GM23338 (cell line): Measurements from ENCODE around the gene SIRPB1. TPM values are rescaled to one million over a fixed set of nuclear protein-coding genes. Genes with fewer than 3 reads are reported as not detected.

Source experiments
- ATAC-seq: fragments of 200-7000 bp; cut with Tn5 transposase; 3 replicates; pipeline ENCODE4 v1.9.1; 2020
- DNase-seq: peaks from one replicate; pipeline ENCODE4 v3.0.0-alpha.2; 2015; ENCODE audit warnings: low spot score
- H2AFZ ChIP-seq: fragments of 200-600 bp; sonication (generic); 2 replicates; pipeline ENCODE4 v1.8.0; 2016; ENCODE audit warnings: antibody characterized with exemption, mild to moderate bottlenecking, moderate library complexity
- H3F3A ChIP-seq: fragments of 200-600 bp; sonication (generic); replicated peaks from 2 replicates; pipeline ENCODE4 v1.8.0; 2017; ENCODE audit warnings: antibody characterized with exemption, mixed run types, low read depth
- H3K27ac ChIP-seq: fragments of 200-600 bp; sonication (generic); 2 replicates; pipeline ENCODE4 v1.6.1; 2016; ENCODE audit warnings: low read depth
- H3K27me3 ChIP-seq: fragments of 200-600 bp; sonication (generic); 2 replicates; pipeline ENCODE4 v1.8.0; 2016; ENCODE audit warnings: mild to moderate bottlenecking, mixed run types, moderate library complexity; ENCODE audit not compliant: insufficient read depth
- H3K36me3 ChIP-seq: fragments of 200-600 bp; sonication (generic); 2 replicates; pipeline ENCODE4 v1.8.0; 2016; ENCODE audit warnings: mild to moderate bottlenecking; ENCODE audit not compliant: insufficient read depth
- H3K4me1 ChIP-seq: fragments of 200-600 bp; sonication (generic); 2 replicates; pipeline ENCODE4 v1.8.0; 2016; ENCODE audit warnings: mild to moderate bottlenecking, moderate library complexity; ENCODE audit not compliant: insufficient read depth
- H3K4me2 ChIP-seq: fragments of 200-600 bp; sonication (generic); 2 replicates; pipeline ENCODE4 v1.7.1; 2017; ENCODE audit warnings: mixed run types
- H3K4me3 ChIP-seq: fragments of 200-600 bp; sonication (generic); 2 replicates; pipeline ENCODE4 v1.6.1; 2016; ENCODE audit warnings: mixed run types
- H3K79me2 ChIP-seq: fragments of 200-600 bp; sonication (generic); replicated peaks from 2 replicates; pipeline ENCODE4 v1.8.0; 2017; ENCODE audit warnings: mild to moderate bottlenecking; ENCODE audit not compliant: insufficient read depth
- H3K9me2 ChIP-seq: fragments of 200-600 bp; sonication (generic); 2 replicates; pipeline ENCODE4 v1.8.0; 2017; ENCODE audit not compliant: insufficient read depth
- H4K20me1 ChIP-seq: fragments of 200-600 bp; sonication (generic); replicated peaks from 2 replicates; pipeline ENCODE4 v1.8.0; 2017; ENCODE audit warnings: mild to moderate bottlenecking; ENCODE audit not compliant: insufficient read depth
- H3K27ac Mint-ChIP-seq: 2 replicates; pipeline ENCODE4 v1.8.0; 2020; ENCODE audit warnings: inconsistent platforms, mild to moderate bottlenecking, moderate library complexity, mixed read lengths
- H3K27me3 Mint-ChIP-seq: 3 replicates; pipeline ENCODE4 v1.8.0; 2022; ENCODE audit warnings: low read depth, mild to moderate bottlenecking, moderate library complexity, mixed read lengths, inconsistent platforms; ENCODE audit not compliant: insufficient read depth, poor library complexity
- H3K36me3 Mint-ChIP-seq: 3 replicates; pipeline ENCODE4 v1.8.0; 2021; ENCODE audit warnings: low read depth, mild to moderate bottlenecking, inconsistent platforms, moderate library complexity, mixed read lengths
- H3K4me1 Mint-ChIP-seq: 3 replicates; pipeline ENCODE4 v1.8.0; 2020; ENCODE audit warnings: mild to moderate bottlenecking, inconsistent platforms, mixed read lengths
- H3K4me3 Mint-ChIP-seq: 3 replicates; pipeline ENCODE4 v1.8.0; 2021; ENCODE audit warnings: moderate library complexity, mild to moderate bottlenecking, inconsistent platforms, mixed read lengths
- H3K9me3 Mint-ChIP-seq: 3 replicates; pipeline ENCODE4 v1.8.0; 2020; ENCODE audit warnings: moderate library complexity, mild to moderate bottlenecking, inconsistent platforms, mixed read lengths
- EZH2phosphoT487 ChIP-seq: fragments of 200-600 bp; sonication (generic); IDR thresholded peaks from one replicate; pipeline ENCODE4 v1.8.1; 2018; ENCODE audit warnings: antibody characterized with exemption; ENCODE audit not compliant: unreplicated experiment
- NANOG ChIP-seq: IDR thresholded peaks from 2 replicates; pipeline ENCODE4 v1.6.1; 2016; ENCODE audit warnings: antibody characterized with exemption, borderline replicate concordance
- POLR2AphosphoS5 ChIP-seq: IDR thresholded peaks from 2 replicates; pipeline ENCODE4 v1.6.1; 2016; ENCODE audit warnings: antibody characterized with exemption, low read depth
- ZNF114 ChIP-seq: fragments of 250-450 bp; sonication (Bioruptor Pico); IDR thresholded peaks from 2 replicates; pipeline ENCODE4 v1.5.0; 2020; ENCODE audit warnings: mild to moderate bottlenecking, moderate library complexity
- ZNF331 ChIP-seq: fragments of 250-450 bp; sonication (Bioruptor Pico); IDR thresholded peaks from 2 replicates; pipeline ENCODE4 v1.5.0; 2020; ENCODE audit warnings: low read depth, mild to moderate bottlenecking, moderate library complexity
- polyA plus RNA-seq: library from polyadenylated mRNA; unstranded; fragments of >200 nt; fragmentation: Nextera tagmentation; extraction: Ambion mirVana; gene quantifications from 2 replicates; pipeline ENCODE4 v1.2.1, GENCODE V29; 2016
- total RNA-seq: library from RNA; depleted of rRNA; stranded (reverse); fragments of >200 nt; shearing (Covaris generic); gene quantifications from 2 replicates; pipeline ENCODE4 v1.2.3, GENCODE V29; 2014
- TF ChIP-seq, protein P1 (sequence below): IDR thresholded peaks from one replicate; pipeline ENCODE4 v1.6.1; 2018; ENCODE audit warnings: antibody characterized with exemption; ENCODE audit not compliant: unreplicated experiment
- TF ChIP-seq, protein P2 (sequence below), 2 experiments: fragments of 200-600 bp in 1 of 2; sonication (generic) in 1 of 2; conservative IDR thresholded peaks; 2 replicates each; pipeline versions ENCODE4 v1.5.1 to v1.6.1; 2016 to 2017; ENCODE audit warnings: antibody characterized with exemption in 2 of 2, low read depth in 2 of 2, mild to moderate bottlenecking in 2 of 2, moderate library complexity in 1 of 2
- TF ChIP-seq, protein P3 (sequence below): fragments of 250-450 bp; sonication (Bioruptor Pico); IDR thresholded peaks from 2 replicates; pipeline ENCODE4 v1.5.0; 2020; ENCODE audit warnings: mild to moderate bottlenecking, moderate library complexity

The SIRPB1 gene
- total and polyA plus RNA-seq, 2 experiments from 2014 or later = not detected

DNA sequence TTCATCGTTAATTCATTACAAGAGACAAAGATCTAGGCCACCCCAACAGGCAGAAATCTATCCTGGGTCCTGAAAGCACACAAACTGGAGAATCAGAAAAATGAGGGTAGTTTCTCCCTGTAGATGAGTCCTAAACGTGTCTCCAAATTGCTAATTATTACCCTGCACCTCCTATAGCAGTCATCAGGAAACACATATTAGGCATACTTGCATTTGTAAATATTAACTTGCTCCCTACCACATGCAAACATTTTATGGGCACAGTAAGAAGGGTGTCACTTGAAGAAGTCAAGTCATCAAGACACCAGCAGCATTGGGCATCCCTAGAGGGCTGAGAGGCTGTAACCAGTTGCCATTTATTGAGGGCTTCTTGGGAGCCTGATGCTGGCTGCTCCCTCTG is 17.9 kb upstream of the SIRPB1 start:
- no peak overlapping the region for H3K27ac ChIP-seq
- Mint-ChIP-seq H3K4me3 (no peak overlapping the region), H3K9me3 (peaks cover 10% of the 10 kb centered on the region), H3K36me3 (no peaks in the 10 kb centered on the region), H3K27ac (no peak overlapping the region), H3K27me3 (peaks cover 4% of the 10 kb centered on the region), H3K4me1 (peaks cover 13% of the 10 kb centered on the region)
- H2AFZ ChIP-seq = no peak overlapping the region
- no peaks in the 10 kb centered on the region for H3K27me3 ChIP-seq
- no peaks in the 10 kb centered on the region for H4K20me1 ChIP-seq
- H3K79me2 ChIP-seq = no peaks in the 10 kb centered on the region
- DNase-seq (no peak), ATAC-seq (no peak)
- no peaks in the 10 kb centered on the region for H3F3A ChIP-seq
- no peaks in the 10 kb centered on the region for H3K36me3 ChIP-seq
- H3K4me3 ChIP-seq = no peak overlapping the region
- peaks cover under 1% of the 10 kb centered on the region; the same call in 1 of the 2 replicates for H3K4me1 ChIP-seq
- H3K4me2 ChIP-seq = no peak overlapping the region
- H3K9me2 ChIP-seq = 0 out of 2 replicates have a peak, but pooled peaks cover 2% of the 10 kb centered on the region
- TF ChIP-seq, protein P1, sequence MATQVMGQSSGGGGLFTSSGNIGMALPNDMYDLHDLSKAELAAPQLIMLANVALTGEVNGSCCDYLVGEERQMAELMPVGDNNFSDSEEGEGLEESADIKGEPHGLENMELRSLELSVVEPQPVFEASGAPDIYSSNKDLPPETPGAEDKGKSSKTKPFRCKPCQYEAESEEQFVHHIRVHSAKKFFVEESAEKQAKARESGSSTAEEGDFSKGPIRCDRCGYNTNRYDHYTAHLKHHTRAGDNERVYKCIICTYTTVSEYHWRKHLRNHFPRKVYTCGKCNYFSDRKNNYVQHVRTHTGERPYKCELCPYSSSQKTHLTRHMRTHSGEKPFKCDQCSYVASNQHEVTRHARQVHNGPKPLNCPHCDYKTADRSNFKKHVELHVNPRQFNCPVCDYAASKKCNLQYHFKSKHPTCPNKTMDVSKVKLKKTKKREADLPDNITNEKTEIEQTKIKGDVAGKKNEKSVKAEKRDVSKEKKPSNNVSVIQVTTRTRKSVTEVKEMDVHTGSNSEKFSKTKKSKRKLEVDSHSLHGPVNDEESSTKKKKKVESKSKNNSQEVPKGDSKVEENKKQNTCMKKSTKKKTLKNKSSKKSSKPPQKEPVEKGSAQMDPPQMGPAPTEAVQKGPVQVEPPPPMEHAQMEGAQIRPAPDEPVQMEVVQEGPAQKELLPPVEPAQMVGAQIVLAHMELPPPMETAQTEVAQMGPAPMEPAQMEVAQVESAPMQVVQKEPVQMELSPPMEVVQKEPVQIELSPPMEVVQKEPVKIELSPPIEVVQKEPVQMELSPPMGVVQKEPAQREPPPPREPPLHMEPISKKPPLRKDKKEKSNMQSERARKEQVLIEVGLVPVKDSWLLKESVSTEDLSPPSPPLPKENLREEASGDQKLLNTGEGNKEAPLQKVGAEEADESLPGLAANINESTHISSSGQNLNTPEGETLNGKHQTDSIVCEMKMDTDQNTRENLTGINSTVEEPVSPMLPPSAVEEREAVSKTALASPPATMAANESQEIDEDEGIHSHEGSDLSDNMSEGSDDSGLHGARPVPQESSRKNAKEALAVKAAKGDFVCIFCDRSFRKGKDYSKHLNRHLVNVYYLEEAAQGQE = no peak
- TF ChIP-seq, protein P2, sequence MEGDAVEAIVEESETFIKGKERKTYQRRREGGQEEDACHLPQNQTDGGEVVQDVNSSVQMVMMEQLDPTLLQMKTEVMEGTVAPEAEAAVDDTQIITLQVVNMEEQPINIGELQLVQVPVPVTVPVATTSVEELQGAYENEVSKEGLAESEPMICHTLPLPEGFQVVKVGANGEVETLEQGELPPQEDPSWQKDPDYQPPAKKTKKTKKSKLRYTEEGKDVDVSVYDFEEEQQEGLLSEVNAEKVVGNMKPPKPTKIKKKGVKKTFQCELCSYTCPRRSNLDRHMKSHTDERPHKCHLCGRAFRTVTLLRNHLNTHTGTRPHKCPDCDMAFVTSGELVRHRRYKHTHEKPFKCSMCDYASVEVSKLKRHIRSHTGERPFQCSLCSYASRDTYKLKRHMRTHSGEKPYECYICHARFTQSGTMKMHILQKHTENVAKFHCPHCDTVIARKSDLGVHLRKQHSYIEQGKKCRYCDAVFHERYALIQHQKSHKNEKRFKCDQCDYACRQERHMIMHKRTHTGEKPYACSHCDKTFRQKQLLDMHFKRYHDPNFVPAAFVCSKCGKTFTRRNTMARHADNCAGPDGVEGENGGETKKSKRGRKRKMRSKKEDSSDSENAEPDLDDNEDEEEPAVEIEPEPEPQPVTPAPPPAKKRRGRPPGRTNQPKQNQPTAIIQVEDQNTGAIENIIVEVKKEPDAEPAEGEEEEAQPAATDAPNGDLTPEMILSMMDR (conservative IDR thresholded peaks at IDR 0.05; ENCODE audit: low read depth in 2 of 2) = no peak
- TF ChIP-seq POLR2AphosphoS5 = no peak
- no peak for TF ChIP-seq ZNF114 (CRISPR knock-in tag)
- no peak for TF ChIP-seq EZH2phosphoT487
- TF ChIP-seq NANOG = no peak
- TF ChIP-seq ZNF331 = no peak

DNA sequence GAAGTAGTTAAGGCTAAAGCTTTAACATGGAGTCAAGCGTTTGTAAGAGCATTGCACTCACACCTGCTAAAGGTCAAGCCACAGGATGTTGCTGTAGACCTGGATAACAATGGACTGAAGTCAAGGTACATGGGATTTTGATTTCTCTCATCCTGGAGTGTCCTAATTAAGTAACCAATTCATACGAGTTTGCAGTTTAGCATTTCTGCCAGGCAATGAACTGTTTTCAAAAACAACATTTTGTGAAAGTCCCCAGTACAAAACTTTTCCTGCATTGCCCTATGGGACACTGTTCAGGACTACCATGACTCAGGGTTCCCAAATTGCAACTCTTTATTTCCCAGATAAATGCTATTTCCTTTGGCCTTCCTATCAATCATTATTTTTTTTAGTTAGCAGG is 17.4 kb upstream of the SIRPB1 start:
- H3K9me3 Mint-ChIP-seq = peaks cover 10% of the 10 kb centered on the region
- Histone ChIP-seq H3K27ac (no peak overlapping the region), H3K36me3 (no peaks in the 10 kb centered on the region), H3K4me1 (peaks cover 6% of the 10 kb centered on the region; the same call in 1 of the 2 replicates), H3K4me2 (no peak overlapping the region), H3F3A (no peaks in the 10 kb centered on the region), H3K79me2 (no peaks in the 10 kb centered on the region), H3K9me2 (0 out of 2 replicates have a peak, but pooled peaks cover 2% of the 10 kb centered on the region), H3K27me3 (no peaks in the 10 kb centered on the region), H2AFZ (no peak overlapping the region), H4K20me1 (no peaks in the 10 kb centered on the region), H3K4me3 (no peak overlapping the region)
- DNase-seq = no peak
- peaks cover 4% of the 10 kb centered on the region for H3K27me3 Mint-ChIP-seq
- no peak for ATAC-seq
- no peaks in the 10 kb centered on the region for H3K36me3 Mint-ChIP-seq
- H3K27ac Mint-ChIP-seq = no peak overlapping the region
- peaks cover 18% of the 10 kb centered on the region for H3K4me1 Mint-ChIP-seq
- no peak overlapping the region for H3K4me3 Mint-ChIP-seq
- TF ChIP-seq, protein P3, sequence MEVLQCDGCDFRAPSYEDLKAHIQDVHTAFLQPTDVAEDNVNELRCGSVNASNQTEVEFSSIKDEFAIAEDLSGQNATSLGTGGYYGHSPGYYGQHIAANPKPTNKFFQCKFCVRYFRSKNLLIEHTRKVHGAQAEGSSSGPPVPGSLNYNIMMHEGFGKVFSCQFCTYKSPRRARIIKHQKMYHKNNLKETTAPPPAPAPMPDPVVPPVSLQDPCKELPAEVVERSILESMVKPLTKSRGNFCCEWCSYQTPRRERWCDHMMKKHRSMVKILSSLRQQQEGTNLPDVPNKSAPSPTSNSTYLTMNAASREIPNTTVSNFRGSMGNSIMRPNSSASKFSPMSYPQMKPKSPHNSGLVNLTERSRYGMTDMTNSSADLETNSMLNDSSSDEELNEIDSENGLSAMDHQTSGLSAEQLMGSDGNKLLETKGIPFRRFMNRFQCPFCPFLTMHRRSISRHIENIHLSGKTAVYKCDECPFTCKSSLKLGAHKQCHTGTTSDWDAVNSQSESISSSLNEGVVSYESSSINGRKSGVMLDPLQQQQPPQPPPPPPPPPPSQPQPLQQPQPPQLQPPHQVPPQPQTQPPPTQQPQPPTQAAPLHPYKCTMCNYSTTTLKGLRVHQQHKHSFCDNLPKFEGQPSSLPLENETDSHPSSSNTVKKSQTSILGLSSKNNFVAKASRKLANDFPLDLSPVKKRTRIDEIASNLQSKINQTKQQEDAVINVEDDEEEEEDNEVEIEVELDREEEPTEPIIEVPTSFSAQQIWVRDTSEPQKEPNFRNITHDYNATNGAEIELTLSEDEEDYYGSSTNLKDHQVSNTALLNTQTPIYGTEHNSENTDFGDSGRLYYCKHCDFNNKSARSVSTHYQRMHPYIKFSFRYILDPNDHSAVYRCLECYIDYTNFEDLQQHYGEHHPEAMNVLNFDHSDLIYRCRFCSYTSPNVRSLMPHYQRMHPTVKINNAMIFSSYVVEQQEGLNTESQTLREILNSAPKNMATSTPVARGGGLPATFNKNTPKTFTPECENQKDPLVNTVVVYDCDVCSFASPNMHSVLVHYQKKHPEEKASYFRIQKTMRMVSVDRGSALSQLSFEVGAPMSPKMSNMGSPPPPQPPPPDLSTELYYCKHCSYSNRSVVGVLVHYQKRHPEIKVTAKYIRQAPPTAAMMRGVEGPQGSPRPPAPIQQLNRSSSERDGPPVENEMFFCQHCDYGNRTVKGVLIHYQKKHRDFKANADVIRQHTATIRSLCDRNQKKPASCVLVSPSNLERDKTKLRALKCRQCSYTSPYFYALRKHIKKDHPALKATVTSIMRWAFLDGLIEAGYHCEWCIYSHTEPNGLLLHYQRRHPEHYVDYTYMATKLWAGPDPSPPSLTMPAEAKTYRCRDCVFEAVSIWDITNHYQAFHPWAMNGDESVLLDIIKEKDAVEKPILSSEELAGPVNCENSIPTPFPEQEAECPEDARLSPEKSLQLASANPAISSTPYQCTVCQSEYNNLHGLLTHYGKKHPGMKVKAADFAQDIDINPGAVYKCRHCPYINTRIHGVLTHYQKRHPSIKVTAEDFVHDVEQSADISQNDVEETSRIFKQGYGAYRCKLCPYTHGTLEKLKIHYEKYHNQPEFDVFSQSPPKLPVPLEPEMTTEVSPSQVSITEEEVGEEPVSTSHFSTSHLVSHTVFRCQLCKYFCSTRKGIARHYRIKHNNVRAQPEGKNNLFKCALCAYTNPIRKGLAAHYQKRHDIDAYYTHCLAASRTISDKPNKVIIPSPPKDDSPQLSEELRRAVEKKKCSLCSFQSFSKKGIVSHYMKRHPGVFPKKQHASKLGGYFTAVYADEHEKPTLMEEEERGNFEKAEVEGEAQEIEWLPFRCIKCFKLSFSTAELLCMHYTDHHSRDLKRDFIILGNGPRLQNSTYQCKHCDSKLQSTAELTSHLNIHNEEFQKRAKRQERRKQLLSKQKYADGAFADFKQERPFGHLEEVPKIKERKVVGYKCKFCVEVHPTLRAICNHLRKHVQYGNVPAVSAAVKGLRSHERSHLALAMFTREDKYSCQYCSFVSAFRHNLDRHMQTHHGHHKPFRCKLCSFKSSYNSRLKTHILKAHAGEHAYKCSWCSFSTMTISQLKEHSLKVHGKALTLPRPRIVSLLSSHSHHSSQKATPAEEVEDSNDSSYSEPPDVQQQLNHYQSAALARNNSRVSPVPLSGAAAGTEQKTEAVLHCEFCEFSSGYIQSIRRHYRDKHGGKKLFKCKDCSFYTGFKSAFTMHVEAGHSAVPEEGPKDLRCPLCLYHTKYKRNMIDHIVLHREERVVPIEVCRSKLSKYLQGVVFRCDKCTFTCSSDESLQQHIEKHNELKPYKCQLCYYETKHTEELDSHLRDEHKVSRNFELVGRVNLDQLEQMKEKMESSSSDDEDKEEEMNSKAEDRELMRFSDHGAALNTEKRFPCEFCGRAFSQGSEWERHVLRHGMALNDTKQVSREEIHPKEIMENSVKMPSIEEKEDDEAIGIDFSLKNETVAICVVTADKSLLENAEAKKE (CRISPR knock-in tag) = no peak
